ENCODE data around the gene LCP1.
"Not testable (repeated sequence)": the region's sequence is repeated elsewhere in the genome, so short reads cannot be mapped to it uniquely, and the experiment has no call there.

Gene LCP1, protein sequence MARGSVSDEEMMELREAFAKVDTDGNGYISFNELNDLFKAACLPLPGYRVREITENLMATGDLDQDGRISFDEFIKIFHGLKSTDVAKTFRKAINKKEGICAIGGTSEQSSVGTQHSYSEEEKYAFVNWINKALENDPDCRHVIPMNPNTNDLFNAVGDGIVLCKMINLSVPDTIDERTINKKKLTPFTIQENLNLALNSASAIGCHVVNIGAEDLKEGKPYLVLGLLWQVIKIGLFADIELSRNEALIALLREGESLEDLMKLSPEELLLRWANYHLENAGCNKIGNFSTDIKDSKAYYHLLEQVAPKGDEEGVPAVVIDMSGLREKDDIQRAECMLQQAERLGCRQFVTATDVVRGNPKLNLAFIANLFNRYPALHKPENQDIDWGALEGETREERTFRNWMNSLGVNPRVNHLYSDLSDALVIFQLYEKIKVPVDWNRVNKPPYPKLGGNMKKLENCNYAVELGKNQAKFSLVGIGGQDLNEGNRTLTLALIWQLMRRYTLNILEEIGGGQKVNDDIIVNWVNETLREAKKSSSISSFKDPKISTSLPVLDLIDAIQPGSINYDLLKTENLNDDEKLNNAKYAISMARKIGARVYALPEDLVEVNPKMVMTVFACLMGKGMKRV

DNA sequence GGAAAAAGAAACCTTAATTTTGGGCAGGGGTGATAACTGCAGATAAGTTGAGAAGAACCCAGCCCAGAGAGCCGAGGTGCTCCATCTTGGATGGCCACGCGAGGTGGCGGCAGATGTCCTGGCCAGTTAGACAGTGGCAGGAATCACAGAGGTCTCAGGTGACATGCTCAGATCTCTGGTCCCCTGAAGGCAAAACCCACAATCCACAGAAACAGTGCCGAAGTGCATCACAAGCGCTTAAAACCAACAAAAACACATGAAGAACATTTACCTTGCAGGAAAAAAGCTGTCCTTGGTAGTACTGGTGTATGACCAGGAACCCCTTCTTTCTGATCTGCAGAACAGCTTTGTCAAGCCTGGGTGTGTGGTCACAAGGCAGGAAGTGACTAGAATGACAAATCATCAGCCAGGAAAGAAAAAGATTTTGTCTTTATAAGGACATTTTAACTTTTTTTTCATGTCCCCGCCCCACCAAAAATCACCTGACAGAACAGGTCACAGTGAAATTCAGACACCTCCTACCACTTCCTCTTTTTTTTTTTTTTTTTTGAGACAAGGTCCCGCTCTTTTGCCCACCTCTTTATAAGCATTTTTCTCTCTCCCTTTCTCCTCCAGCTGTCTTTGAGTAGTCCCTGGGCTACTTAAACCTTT lies at the start of gene LCP1:
TSS of gene LCP1 (minus strand) at position 338 of the 651 bp plus-strand sequence. CDS start 22,515 bp downstream, outside the sequence.
- peaks cover 54% of the 10 kb centered on the region for H3K4me1 Mint-ChIP-seq (ENCODE audit: low read depth)
- peak within 1 kb of the TSS; percentile 97 for H3K4me3 Mint-ChIP-seq
- H3K27ac Mint-ChIP-seq = peak within 1 kb of the TSS; percentile 98
- H3K27me3 Mint-ChIP-seq = no peaks in the 10 kb centered on the region
- peak; percentile 74 for DNase-seq
- H3K9me3 Mint-ChIP-seq = no peaks in the 10 kb centered on the region
- peaks cover 48% of the 10 kb centered on the region for H3K36me3 Mint-ChIP-seq (ENCODE audit: low read depth)

DNA sequence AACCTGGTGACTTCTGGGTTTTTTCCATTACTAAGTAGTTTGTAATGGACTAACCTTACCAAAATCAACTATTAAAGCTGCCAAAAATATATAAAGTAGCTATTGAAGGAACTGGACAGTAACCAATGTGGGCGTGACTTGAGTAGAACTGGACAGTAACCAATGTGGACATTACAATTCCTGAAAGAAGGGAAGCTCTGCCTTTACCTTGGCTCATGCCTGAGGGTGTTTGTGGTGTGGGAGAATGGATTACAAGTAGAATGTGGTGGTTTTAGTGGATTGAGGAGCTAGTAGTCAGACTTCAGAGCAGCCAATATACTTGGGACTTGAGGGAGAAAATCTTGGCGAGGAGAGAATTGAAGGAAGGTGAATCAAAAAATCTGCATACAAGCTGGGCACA lies 47.3 kb upstream of the LCP1 start:
- peaks cover 23% of the 10 kb centered on the region for H3K9me3 Mint-ChIP-seq
- H3K4me1 Mint-ChIP-seq (ENCODE audit: low read depth) = no peaks in the 10 kb centered on the region
- peaks cover 5% of the 10 kb centered on the region for H3K36me3 Mint-ChIP-seq (ENCODE audit: low read depth)
- H3K4me3 Mint-ChIP-seq = no peak overlapping the region
- H3K27me3 Mint-ChIP-seq = no peaks in the 10 kb centered on the region
- H3K27ac Mint-ChIP-seq = no peak overlapping the region
- DNase-seq = no peak

DNA sequence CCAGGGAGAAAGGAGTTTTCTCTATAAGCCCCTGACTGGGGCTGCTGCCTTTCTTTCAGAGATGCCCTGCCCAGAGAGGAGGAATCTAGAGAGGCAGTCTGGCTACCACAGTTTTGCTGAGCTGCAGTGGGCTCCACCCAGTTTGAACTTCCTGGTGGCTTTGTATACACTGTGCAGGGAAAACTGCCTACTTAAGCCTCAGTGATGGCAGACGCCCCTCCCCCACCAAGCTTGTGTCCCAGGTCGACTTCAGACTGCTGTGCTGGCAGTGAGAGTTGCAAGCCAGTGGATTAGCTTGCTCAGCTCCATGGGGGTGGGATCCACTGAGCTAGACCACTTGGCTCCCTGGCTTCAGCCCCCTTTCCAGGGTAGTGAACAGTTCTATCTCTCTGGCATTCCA lies 38.3 kb upstream of the LCP1 start:
- DNase-seq; H3K4me3 Mint-ChIP-seq; H3K27me3 Mint-ChIP-seq; H3K27ac Mint-ChIP-seq; H3K36me3 Mint-ChIP-seq (ENCODE audit: low read depth): not testable (repeated sequence)
- Mint-ChIP-seq H3K9me3 (peaks cover 13% of the 10 kb centered on the region), H3K4me1 (ENCODE audit: low read depth) (peaks cover 11% of the 10 kb centered on the region)

DNA sequence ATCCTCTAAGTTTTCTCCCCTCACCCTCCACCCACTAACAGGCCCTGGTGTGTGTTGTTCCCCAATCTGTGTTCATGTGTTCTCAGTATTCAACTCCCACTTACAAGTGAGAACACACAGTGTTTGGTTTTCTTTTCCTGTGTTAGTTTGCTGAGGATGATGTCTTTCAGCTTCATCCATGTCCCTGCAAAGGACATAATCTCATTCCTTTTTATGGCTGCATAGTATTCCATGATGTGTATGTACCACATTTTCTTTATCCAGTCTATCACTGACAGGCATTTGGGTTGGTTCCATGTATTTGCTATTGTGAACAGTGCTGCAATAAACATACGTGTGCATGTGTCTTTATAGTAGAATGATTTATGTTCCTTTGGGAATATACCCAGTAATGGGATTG lies 32.8 kb upstream of the LCP1 start:
- H3K4me3 Mint-ChIP-seq; H3K27me3 Mint-ChIP-seq; H3K9me3 Mint-ChIP-seq; DNase-seq; H3K36me3 Mint-ChIP-seq (ENCODE audit: low read depth); H3K27ac Mint-ChIP-seq: not testable (repeated sequence)
- H3K4me1 Mint-ChIP-seq (ENCODE audit: low read depth) = peaks cover 27% of the 10 kb centered on the region

GRCh38 chr13:46213242-46213641 lies 31.3 kb upstream of the LCP1 start:
- H3K36me3 Mint-ChIP-seq (ENCODE audit: low read depth) = peaks cover 1% of the 10 kb centered on the region
- no peak overlapping the region for H3K4me3 Mint-ChIP-seq
- H3K4me1 Mint-ChIP-seq (ENCODE audit: low read depth) = peaks cover 30% of the 10 kb centered on the region
- H3K27ac Mint-ChIP-seq = no peak overlapping the region
- no peak for DNase-seq
- no peaks in the 10 kb centered on the region for H3K27me3 Mint-ChIP-seq
- no peaks in the 10 kb centered on the region for H3K9me3 Mint-ChIP-seq

GRCh38 chr13:46211483-46212351 lies 29.7 kb upstream of the LCP1 start, which contains the start of gene LRRC63:
TSS of gene LRRC63 (plus strand) at chr13:46211928. CDS start at chr13:46213035, 1,107 bp downstream.
- Mint-ChIP-seq H3K4me1 (ENCODE audit: low read depth) (peaks cover 30% of the 10 kb centered on the region), H3K27ac (peak within 1 kb of the TSS; percentile 87), H3K27me3 (no peaks in the 10 kb centered on the region), H3K4me3 (peak within 1 kb of the TSS; percentile 83), H3K9me3 (no peaks in the 10 kb centered on the region), H3K36me3 (ENCODE audit: low read depth) (peaks cover 1% of the 10 kb centered on the region)
- DNase-seq = peak; percentile 88

- Mint-ChIP-seq H3K4me3 (peak overlapping the region; percentile 83), H3K27ac (peak overlapping the region; percentile 87), H3K9me3 (no peaks in the 10 kb centered on the region), H3K4me1 (ENCODE audit: low read depth) (peaks cover 30% of the 10 kb centered on the region), H3K27me3 (no peaks in the 10 kb centered on the region), H3K36me3 (ENCODE audit: low read depth) (peaks cover 1% of the 10 kb centered on the region)
- DNase-seq = no peak
Measured at GRCh38 chr13:46211116-46211482, 29.1 kb upstream of the LCP1 start.

DNA sequence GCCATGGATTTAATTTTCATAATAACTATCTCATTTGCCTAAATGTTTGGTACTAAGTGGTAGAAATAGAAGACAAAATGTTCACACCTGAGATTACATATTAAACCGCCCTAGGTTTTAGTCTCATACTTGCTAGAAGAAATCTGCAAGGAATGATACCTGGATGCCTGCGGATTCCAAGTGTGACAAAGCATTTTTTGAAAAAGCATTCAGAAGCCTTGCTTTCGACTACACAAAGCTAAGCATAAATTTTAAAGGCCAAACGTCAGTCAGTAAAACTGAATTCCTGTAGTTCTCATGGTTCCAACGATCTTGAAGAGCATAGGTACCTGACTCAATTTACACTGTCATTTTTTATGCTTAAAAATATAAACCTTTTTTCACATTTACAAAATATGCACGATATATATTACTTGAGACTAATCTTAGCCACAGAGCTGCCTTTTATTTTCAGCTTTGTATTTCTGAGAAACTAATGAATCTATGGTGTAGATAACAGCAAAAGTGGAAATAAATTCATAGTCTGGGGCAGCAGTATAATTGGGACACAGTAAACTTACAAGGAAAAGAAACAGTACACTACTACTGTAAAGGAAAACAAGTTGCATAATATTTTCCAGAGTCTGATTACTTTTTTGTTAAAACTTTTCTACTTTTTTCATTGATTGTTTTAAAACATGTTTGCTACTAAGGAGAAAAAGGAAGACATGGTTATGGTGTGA lies 28.5 kb upstream of the LCP1 start:
- H3K4me3 Mint-ChIP-seq = peak overlapping the region; percentile 83
- DNase-seq = no peak
- H3K27ac Mint-ChIP-seq = peak overlapping the region; percentile 87
- H3K4me1 Mint-ChIP-seq (ENCODE audit: low read depth) = peaks cover 34% of the 10 kb centered on the region
- H3K36me3 Mint-ChIP-seq (ENCODE audit: low read depth) = peaks cover 1% of the 10 kb centered on the region
- no peaks in the 10 kb centered on the region for H3K27me3 Mint-ChIP-seq
- no peaks in the 10 kb centered on the region for H3K9me3 Mint-ChIP-seq

GRCh38 chr13:46207828-46208227 lies 25.9 kb upstream of the LCP1 start:
- DNase-seq = no peak
- Mint-ChIP-seq H3K27ac (no peak overlapping the region), H3K4me3 (no peak overlapping the region), H3K4me1 (ENCODE audit: low read depth) (peaks cover 37% of the 10 kb centered on the region), H3K27me3 (no peaks in the 10 kb centered on the region), H3K36me3 (ENCODE audit: low read depth) (peaks cover 1% of the 10 kb centered on the region), H3K9me3 (no peaks in the 10 kb centered on the region)

GRCh38 chr13:46206143-46206542 lies 24.2 kb upstream of the LCP1 start:
- DNase-seq = no peak
- Mint-ChIP-seq H3K9me3 (no peaks in the 10 kb centered on the region), H3K27me3 (no peaks in the 10 kb centered on the region), H3K4me1 (ENCODE audit: low read depth) (peaks cover 40% of the 10 kb centered on the region), H3K4me3 (no peak overlapping the region), H3K36me3 (ENCODE audit: low read depth) (no peaks in the 10 kb centered on the region), H3K27ac (peak overlapping the region; percentile 5)

DNA sequence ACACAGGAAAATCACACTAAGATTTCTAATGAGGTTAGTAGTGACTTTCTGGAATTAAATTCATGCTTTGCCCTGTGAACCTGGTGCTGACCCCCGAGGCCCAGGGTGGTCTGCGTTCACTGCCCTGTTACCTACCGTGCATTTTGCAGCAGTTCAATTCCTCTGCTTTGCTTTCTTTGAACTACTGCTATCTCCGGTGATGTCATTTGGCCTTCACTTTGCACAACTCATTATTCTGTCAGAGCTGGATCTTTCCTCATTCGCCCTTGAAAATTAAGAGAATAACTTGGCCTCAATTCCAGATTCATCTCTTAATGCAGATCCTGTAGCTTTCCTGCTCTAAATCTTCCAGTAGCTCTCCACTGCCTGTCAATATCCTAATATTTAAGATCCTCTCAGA lies 21.0 kb upstream of the LCP1 start:
- Mint-ChIP-seq H3K9me3 (no peaks in the 10 kb centered on the region), H3K4me1 (ENCODE audit: low read depth) (peaks cover 42% of the 10 kb centered on the region), H3K27me3 (no peaks in the 10 kb centered on the region), H3K27ac (no peak overlapping the region), H3K36me3 (ENCODE audit: low read depth) (no peaks in the 10 kb centered on the region), H3K4me3 (no peak overlapping the region)
- DNase-seq = no peak

DNA sequence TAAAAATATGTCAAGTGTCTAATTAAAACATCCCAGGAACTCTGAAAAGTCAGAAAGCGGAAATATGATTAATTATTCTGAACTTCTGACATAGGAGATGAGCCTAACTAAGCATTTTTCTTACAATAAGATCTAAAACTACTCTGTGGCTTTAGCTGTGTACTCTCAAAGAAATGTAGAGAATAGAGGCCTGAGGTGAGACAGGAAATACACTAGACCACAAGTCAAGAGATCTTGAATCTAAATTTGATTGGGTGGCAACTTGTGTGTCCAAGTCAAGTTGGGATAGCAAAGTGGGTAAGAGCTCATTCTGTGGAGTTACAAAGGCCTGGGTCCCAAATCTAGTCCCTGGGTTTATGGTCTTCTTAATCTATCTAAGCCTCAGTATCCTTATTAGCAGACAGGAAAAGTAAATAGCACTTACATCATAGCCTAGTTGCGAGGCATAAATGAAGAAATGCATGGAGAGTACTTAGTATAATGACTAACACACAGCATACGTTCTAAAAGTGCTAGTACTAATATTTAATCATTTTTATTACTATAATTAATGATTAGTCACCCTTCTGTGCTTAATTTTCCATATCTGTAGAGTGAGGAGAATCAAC lies 20.3 kb upstream of the LCP1 start:
- peak overlapping the region; percentile 67 for H3K27ac Mint-ChIP-seq
- peaks cover 42% of the 10 kb centered on the region for H3K4me1 Mint-ChIP-seq (ENCODE audit: low read depth)
- H3K4me3 Mint-ChIP-seq = no peak overlapping the region

DNA sequence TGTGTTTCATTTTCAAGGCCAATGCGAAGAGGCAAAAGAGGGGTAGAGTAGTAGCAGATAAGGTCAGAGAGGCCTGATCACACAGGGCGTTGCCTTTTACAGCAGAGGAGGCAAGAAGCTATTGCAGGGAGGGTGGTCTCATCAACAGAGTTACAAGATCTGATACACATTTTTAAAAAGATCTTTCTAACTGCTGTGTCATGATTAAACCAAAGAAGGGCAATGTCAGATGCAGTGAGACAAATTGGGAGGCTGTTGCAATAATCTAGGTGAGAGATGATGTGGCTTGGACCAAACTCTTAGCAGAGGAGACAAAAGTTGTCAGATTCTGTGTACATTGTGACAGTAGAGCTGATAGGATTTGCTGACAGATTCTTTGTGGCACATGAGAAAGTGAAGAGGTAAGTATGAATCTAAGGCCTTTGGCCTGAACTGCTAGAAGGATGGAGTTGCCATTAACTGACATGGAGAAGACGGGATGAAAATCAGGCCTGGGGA lies 16.8 kb upstream of the LCP1 start:
- Mint-ChIP-seq H3K4me1 (ENCODE audit: low read depth) (peaks cover 36% of the 10 kb centered on the region), H3K27ac (no peak overlapping the region), H3K9me3 (no peaks in the 10 kb centered on the region), H3K36me3 (ENCODE audit: low read depth) (no peaks in the 10 kb centered on the region), H3K4me3 (no peak overlapping the region), H3K27me3 (no peaks in the 10 kb centered on the region)
- DNase-seq = no peak

More for the DNA sequence above, 20.3 kb upstream of the LCP1 start:
- Mint-ChIP-seq H3K36me3 (ENCODE audit: low read depth) (no peaks in the 10 kb centered on the region), H3K27me3 (no peaks in the 10 kb centered on the region), H3K9me3 (no peaks in the 10 kb centered on the region)
- no peak for DNase-seq

All from activated T-cell treated with anti-CD3 and anti-CD28 coated beads, Interleukin-2, amount 50 U/mL, for 24 hours (primary cell).